A204.1 (cell line): ENCODE measurements around the gene GPR107.

Experiments
- FAIRE-seq: peaks from 2 replicates; lab custom pipeline; 2012; peaks lifted over from hg19 to GRCh38; lab: Jason Lieb, UNC

GPR107 gene

DNA sequence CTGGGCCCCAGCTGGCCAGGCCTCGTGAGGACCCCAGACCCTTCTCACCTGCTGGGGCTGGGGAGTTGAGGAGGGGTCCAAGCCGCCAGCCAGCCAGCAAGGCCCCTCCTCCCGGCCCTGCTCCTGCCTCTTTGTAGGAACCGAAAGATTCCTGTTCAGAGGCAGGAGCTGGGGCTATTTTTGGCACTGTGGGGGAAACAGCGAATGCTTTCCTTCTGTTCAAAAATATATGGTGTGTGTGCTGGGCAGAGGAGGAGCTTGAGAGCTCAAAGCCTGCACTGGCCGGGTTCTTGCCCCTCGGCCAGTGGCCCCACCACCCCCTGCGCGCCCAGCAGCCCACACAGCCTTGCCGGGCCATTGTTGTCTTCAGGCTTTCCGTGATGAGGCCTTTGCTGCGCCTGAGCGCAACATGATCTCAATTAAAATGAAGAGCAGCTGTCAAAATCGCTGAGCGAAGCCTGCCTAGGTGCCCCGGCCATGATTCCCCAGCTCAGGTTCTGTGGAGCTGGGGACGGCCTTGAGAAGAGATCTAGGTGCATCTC lies 131.9 kb downstream of the GPR107 start:
- no peak for FAIRE-seq

DNA sequence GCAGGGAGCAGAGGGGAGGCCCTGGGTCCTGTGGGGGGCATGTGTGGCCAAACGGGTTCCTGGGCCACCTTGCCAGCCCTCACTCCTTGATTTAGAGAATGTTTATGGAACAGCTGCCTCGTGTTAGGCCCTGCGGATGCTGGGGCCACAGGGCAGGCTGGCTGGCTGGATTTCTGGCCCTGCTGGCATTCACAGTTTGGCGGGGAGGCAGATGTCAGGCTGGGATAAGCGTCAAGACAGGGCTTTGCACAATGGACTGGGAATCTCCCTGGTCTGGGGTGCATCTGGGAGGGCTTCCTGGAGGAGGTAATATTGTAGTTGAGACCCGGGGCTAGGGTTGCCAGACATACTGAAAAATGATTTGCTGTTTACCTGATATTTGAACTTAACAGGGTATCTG lies 132.3 kb downstream of the GPR107 start:
- FAIRE-seq = no peak

DNA sequence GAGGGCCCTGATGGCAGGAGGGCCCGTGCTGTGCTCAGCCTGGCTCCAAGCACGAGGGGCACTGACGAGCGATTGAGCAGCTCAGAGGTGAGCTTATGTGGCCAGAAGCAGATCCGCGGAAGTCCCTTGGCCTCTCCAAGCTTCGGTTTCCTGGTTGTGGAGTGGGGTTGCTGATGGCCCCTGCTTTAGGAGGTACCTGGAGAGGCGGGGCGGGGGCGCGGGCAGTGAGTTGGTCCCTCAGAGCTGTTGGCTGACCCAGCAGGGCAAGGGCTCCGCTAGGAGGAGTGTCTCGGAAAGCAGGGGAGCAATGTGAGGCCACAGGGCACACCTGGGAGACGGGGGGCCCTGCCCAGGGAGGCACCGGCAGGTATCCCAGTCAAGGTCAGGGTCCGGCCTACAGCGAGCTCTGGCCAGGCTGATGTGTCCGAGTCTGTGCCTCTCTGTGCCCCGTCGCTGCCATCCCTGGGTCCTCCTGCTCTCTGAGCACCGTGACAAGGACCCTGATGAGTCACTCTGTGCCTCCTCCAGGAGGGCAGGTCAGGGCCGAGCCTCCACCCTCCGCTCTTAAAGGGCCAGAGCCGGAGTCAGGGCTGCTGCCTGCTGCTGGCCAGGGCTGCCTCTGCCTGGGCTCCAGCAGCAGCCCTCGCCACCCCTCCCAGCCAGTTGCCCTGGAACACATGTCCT lies 133.3 kb downstream of the GPR107 start:
- no peak for FAIRE-seq

DNA sequence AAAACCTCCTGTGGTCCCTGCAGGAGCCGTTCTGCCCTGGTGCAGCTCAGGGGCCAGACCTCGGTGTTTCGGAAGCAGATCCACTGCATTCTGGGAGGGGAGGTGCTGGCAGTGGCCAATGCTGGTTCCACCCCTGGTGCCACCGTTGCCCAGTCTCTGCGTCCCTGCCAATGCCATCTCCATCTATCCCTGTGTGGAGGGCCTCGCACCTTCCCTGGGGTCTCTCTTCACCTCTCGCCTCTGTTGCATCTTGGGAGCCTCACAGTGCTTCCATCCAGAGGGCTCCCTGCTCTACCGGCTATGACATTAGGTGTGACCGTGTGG lies 133.8 kb downstream of the GPR107 start:
- FAIRE-seq = no peak

DNA sequence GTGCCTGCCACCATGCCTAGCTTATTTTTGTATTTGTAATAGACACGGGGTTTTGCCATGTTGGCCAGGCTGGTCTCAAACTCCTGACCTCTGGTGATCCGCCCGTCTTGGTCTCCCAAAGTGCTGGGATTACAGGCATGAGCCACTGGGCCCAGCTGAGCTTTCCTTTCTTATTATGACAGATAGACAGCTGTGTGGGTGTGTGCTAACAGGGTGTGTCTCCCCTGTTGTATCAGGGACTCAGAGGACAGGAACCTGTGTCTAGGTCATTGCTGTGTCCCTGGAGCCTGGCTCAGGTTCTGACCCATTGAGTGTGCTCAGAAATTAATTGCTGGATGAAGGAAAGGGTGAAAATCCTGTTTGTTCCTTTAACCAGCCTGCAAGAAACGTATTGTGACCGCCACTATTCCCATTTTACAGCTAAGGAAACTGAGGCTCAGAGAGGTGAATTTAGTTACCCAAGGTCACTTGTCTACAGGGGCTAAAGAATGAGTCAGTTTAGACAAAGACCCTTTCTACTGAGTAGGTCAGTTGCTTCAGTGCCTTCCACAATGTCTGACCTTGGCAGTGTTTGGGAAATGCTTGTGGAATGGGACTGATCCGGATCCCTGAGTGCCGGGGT lies 135.3 kb downstream of the GPR107 start:
- no peak for FAIRE-seq
